OCI-LY1 (cell line): ENCODE data around the gene COL20A1.

Experiments used
- H2AFZ ChIP-seq: fragments of 200-600 bp; sonication (generic), shearing (Covaris generic); 2 replicates; pipeline ENCODE4 v1.6.0; 2014; ENCODE audit warnings: antibody characterized with exemption, mild to moderate bottlenecking, low read length
- H3F3A ChIP-seq: fragments of 200-600 bp; sonication (generic), shearing (Covaris generic); 2 replicates; pipeline ENCODE4 v1.6.0; 2014; ENCODE audit warnings: mild to moderate bottlenecking, antibody characterized with exemption, low read length, moderate library complexity; ENCODE audit not compliant: insufficient read depth
- H3K27ac ChIP-seq: fragments of 200-600 bp; sonication (generic); 2 replicates; pipeline ENCODE4 v1.5.1; 2014; ENCODE audit warnings: low read length, mixed run types, mild to moderate bottlenecking, low read depth; ENCODE audit not compliant: poor library complexity, severe bottlenecking
- H3K27me3 ChIP-seq: fragments of 200-600 bp; sonication (generic); 2 replicates; pipeline ENCODE4 v1.6.0; 2014; ENCODE audit warnings: antibody characterized with exemption, mild to moderate bottlenecking, low read length, moderate library complexity; ENCODE audit not compliant: insufficient read depth
- H3K36me3 ChIP-seq: fragments of 200-600 bp; sonication (generic); 2 replicates; pipeline ENCODE4 v1.6.1; 2014; ENCODE audit warnings: mild to moderate bottlenecking, antibody characterized with exemption, low read length, moderate library complexity, mixed read lengths; ENCODE audit not compliant: insufficient read depth
- H3K4me1 ChIP-seq: fragments of 200-600 bp; sonication (generic); 2 replicates; pipeline ENCODE4 v1.5.1; 2014; ENCODE audit warnings: mild to moderate bottlenecking, low read length, moderate library complexity; ENCODE audit not compliant: insufficient read depth, severe bottlenecking
- H3K4me2 ChIP-seq: fragments of 200-600 bp; sonication (generic), shearing (Covaris generic); 2 replicates; pipeline ENCODE4 v1.6.1; 2014; ENCODE audit warnings: low read length
- H3K4me3 ChIP-seq: fragments of 200-600 bp; sonication (generic); 2 replicates; pipeline ENCODE4 v1.5.1; 2014; ENCODE audit warnings: low read length, low read depth, mild to moderate bottlenecking, mixed read lengths; ENCODE audit not compliant: poor library complexity, severe bottlenecking
- H3K79me2 ChIP-seq: fragments of 200-600 bp; shearing (Covaris generic); 2 replicates; pipeline ENCODE4 v1.6.1; 2016; ENCODE audit warnings: mixed run types, low read length, mixed read lengths; ENCODE audit not compliant: insufficient read depth
- H3K9ac ChIP-seq: fragments of 200-600 bp; sonication (generic), shearing (Covaris generic); 2 replicates; pipeline ENCODE4 v1.6.1; 2014; ENCODE audit warnings: mild to moderate bottlenecking, low read length, mixed read lengths
- H3K9me2 ChIP-seq: fragments of 200-600 bp; sonication (generic), shearing (Covaris generic); 2 replicates; pipeline ENCODE4 v1.6.1; 2014; ENCODE audit warnings: low read depth, mild to moderate bottlenecking, low read length, mixed read lengths
- H3K9me3 ChIP-seq: fragments of 200-600 bp; shearing (Covaris generic); 2 replicates; pipeline ENCODE4 v1.6.1; 2014; ENCODE audit warnings: low read length, mixed read lengths
- H4K20me1 ChIP-seq: fragments of 200-600 bp; sonication (generic), shearing (Covaris generic); 2 replicates; pipeline ENCODE4 v1.6.0; 2016; ENCODE audit warnings: mild to moderate bottlenecking, low read length; ENCODE audit not compliant: insufficient read depth
- EZH2 ChIP-seq: fragments of 200-600 bp; sonication (generic), shearing (Covaris generic); IDR thresholded peaks from 2 replicates; pipeline ENCODE4 v1.8.0; 2017; ENCODE audit warnings: borderline replicate concordance, mixed run types, mild to moderate bottlenecking, antibody characterized with exemption, low read length, moderate library complexity, mixed read lengths
- TF ChIP-seq, protein P1 (sequence below): fragments of 200-600 bp; sonication (generic), shearing (Covaris generic); IDR thresholded peaks from 2 replicates; pipeline ENCODE4 v1.5.1; 2017; ENCODE audit warnings: mild to moderate bottlenecking, antibody characterized with exemption, low read length, moderate library complexity, mixed read lengths

The COL20A1 gene

DNA sequence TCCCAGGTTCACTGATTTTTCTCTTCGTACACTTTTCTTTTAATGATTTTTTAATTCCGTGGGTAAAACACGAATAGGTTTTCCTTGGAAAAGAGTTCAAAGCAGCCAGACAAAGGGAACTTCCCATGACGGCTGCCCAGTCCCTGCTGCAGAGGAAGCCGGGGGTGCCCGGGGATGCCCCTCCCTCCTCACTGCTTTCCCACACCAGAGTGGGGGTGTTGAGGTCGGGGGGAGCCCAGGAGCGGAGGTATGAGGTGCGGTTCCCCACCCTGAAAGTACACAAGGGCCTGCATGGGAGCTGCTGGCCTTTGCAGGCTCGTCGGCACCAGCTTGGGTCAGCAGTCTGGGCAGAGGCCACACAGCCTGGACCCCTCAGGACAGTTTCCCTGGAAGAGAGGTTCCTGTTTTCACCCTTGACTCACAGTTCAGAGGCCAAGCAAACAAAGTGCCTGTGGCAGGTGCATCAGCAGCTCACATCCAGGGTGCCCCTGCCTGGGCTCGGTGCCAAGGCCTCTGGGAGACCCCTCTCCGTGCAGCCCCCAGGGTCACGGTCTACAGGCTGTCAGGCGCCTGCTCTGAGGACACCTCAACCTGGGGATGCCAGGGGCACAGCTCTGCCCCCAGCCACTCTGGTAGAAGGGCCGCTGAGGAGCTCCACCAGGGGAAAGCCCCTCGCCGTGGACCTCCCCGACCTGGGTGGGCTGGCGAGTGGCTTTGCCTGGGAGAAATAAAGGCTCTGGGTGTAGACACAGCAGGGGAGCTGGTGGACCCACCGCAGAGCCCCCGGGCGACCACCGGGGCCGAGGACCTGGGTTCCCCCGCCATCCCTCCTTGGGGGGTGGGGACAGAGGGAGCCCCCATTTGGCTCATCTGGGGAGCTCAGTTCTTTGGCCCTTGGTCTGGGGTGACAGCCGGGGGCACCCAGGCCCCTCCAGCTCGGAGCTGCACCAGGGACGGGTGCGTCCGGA is 83.6 kb downstream of the COL20A1 start:
- Histone ChIP-seq H4K20me1 (no peaks in the 10 kb centered on the region), H3K36me3 (no peaks in the 10 kb centered on the region), H3K27me3 (no peaks in the 10 kb centered on the region), H3K9me2 (no peaks in the 10 kb centered on the region), H3K9ac (no peak overlapping the region), H3K27ac (no peak overlapping the region), H2AFZ (no peak overlapping the region), H3K9me3 (no peaks in the 10 kb centered on the region), H3K79me2 (no peaks in the 10 kb centered on the region), H3K4me1 (no peaks in the 10 kb centered on the region), H3K4me3 (no peak overlapping the region), H3K4me2 (no peak overlapping the region), H3F3A (no peaks in the 10 kb centered on the region)
- TF ChIP-seq, protein P1, sequence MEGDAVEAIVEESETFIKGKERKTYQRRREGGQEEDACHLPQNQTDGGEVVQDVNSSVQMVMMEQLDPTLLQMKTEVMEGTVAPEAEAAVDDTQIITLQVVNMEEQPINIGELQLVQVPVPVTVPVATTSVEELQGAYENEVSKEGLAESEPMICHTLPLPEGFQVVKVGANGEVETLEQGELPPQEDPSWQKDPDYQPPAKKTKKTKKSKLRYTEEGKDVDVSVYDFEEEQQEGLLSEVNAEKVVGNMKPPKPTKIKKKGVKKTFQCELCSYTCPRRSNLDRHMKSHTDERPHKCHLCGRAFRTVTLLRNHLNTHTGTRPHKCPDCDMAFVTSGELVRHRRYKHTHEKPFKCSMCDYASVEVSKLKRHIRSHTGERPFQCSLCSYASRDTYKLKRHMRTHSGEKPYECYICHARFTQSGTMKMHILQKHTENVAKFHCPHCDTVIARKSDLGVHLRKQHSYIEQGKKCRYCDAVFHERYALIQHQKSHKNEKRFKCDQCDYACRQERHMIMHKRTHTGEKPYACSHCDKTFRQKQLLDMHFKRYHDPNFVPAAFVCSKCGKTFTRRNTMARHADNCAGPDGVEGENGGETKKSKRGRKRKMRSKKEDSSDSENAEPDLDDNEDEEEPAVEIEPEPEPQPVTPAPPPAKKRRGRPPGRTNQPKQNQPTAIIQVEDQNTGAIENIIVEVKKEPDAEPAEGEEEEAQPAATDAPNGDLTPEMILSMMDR = no peak
- no peak for TF ChIP-seq EZH2

DNA sequence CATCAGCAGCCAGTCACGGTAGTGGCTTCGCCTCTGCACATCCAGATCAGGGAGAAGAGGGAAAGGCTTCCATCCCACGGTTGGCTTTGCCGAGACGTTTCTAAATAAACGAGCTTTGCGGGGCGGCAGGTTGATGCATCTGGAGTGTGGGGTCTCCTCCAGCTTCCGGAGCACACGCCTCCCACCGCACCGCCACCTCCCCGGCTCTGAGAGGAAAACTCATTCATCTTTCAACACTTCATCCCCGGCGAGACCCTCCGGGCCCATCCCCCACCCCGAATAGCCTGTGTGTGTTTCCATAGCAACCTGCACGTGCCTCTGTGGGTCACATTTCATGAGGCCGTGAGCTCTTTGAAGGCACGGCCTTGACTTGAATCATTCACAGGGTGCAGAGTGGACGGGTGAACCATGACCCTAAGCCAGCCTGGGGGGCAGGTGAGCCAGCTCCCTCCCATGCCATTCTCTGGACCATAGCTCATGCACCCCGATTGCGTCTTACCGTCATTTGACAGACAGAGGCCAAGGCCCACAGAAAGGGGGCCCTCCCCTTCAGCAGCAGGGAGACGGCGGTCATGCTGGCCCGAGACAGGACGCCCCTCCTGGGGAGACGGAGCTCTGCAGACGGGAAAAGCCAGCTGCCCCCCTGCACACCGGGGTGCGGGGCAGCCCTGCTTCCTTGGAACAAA is 84.4 kb downstream of the COL20A1 start:
- no peaks in the 10 kb centered on the region for H3K36me3 ChIP-seq
- no peak overlapping the region for H2AFZ ChIP-seq
- no peaks in the 10 kb centered on the region for H3K4me1 ChIP-seq
- no peaks in the 10 kb centered on the region for H3K9me3 ChIP-seq
- no peaks in the 10 kb centered on the region for H3K9me2 ChIP-seq
- H3K9ac ChIP-seq = no peak overlapping the region
- H3K27ac ChIP-seq = no peak overlapping the region
- no peaks in the 10 kb centered on the region for H4K20me1 ChIP-seq
- H3F3A ChIP-seq = no peaks in the 10 kb centered on the region
- TF ChIP-seq, protein P1 = no peak
- no peak for TF ChIP-seq EZH2
- no peak overlapping the region for H3K4me3 ChIP-seq
- H3K27me3 ChIP-seq = no peaks in the 10 kb centered on the region
- no peaks in the 10 kb centered on the region for H3K79me2 ChIP-seq
- no peak overlapping the region for H3K4me2 ChIP-seq

DNA sequence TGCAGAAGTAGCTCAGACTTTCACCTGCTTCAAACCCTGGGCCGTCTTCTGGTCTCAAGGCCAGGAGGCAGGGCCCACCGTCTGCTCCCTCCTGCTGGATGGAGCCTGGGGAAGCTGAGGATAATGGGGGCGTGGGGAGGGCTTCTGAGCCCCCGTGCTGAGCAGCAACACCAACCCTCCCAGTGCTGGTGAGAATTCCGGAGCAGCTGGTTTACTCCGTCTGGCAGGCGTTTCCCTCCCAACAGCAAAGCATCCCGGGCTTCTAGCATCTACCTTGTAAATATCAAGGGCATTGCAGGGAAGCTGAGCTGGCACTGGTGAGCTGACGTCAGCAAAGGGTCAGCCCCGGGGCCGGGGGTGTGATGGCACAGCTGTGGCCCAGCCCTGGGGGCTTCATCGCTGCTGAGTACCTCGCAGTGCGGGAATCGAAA is 85.0 kb downstream of the COL20A1 start:
- no peaks in the 10 kb centered on the region for H3K27me3 ChIP-seq
- no peak overlapping the region for H3K4me2 ChIP-seq
- no peak for TF ChIP-seq EZH2
- TF ChIP-seq, protein P1 = no peak
- H3F3A ChIP-seq = no peaks in the 10 kb centered on the region
- H4K20me1 ChIP-seq = no peaks in the 10 kb centered on the region
- no peaks in the 10 kb centered on the region for H3K9me2 ChIP-seq
- H3K4me1 ChIP-seq = no peaks in the 10 kb centered on the region
- H3K4me3 ChIP-seq = no peak overlapping the region
- no peaks in the 10 kb centered on the region for H3K79me2 ChIP-seq
- no peaks in the 10 kb centered on the region for H3K36me3 ChIP-seq
- no peaks in the 10 kb centered on the region for H3K9me3 ChIP-seq
- H3K9ac ChIP-seq = no peak overlapping the region
- no peak overlapping the region for H2AFZ ChIP-seq
- H3K27ac ChIP-seq = no peak overlapping the region
